Lung (tissue), 12 donors: ENCODE data around the gene PRKAA1. TPM values are rescaled to one million over a fixed set of nuclear protein-coding genes. Genes with fewer than 3 reads are reported as not detected.

Experiments
- ATAC-seq: fragments of 200-7000 bp; cut with Tn5 transposase; one replicate; pipeline ENCODE4 v1.9.1; 2020; ENCODE audit warnings: moderate number of reproducible peaks; ENCODE audit not compliant: insufficient read depth, low FRiP score
- DNase-seq, 3 donors: peaks; one replicate each; pipeline ENCODE4 v3.0.0-alpha.2; 2013 to 2017
- H3K27ac ChIP-seq, 2 donors: one replicate each; pipeline ENCODE4 v1.5.1; 2013; ENCODE audit warnings: mild to moderate bottlenecking in 2 of 2, moderate library complexity in 2 of 2, control low read depth in 1 of 2, inconsistent platforms in 1 of 2, low read depth in 1 of 2, low read length in 1 of 2
- H3K27me3 ChIP-seq, 3 donors: one replicate each; pipeline ENCODE4 v1.5.1; 2013; ENCODE audit warnings: low read length in 2 of 3; ENCODE audit not compliant: control insufficient read depth in 3 of 3, insufficient read depth in 3 of 3
- H3K36me3 ChIP-seq, 4 donors: one replicate each; pipeline ENCODE4 v1.5.1; 2013; ENCODE audit warnings: low read length in 4 of 4, mild to moderate bottlenecking in 1 of 4, moderate library complexity in 1 of 4; ENCODE audit not compliant: control insufficient read depth in 4 of 4, insufficient read depth in 4 of 4
- H3K4me1 ChIP-seq, 5 donors: one replicate each; pipeline ENCODE4 v1.5.1; 2013; ENCODE audit warnings: low read length in 5 of 5, mild to moderate bottlenecking in 2 of 5, moderate library complexity in 1 of 5; ENCODE audit not compliant: control insufficient read depth in 5 of 5, insufficient read depth in 5 of 5
- H3K4me3 ChIP-seq: one replicate; pipeline ENCODE4 v1.5.1; 2013; ENCODE audit warnings: mild to moderate bottlenecking, control low read depth, moderate library complexity
- H3K9ac ChIP-seq, 2 donors: one replicate each; pipeline ENCODE4 v1.5.1; 2013; ENCODE audit warnings: low read length in 2 of 2, control low read depth in 1 of 2; ENCODE audit not compliant: insufficient read depth in 1 of 2
- H3K9me3 ChIP-seq, 4 donors: one replicate each; pipeline ENCODE4 v1.5.1; 2013; ENCODE audit warnings: low read length in 3 of 4, mild to moderate bottlenecking in 1 of 4, moderate library complexity in 1 of 4; ENCODE audit not compliant: control insufficient read depth in 4 of 4, insufficient read depth in 3 of 4
- WGBS, 2 donors: extraction: QIAGEN DNeasy Blood & Tissue Kit; methylation state at CpG; one replicate each; pipeline ENCODE4 v1.1.7; 2013; 5-methylcytosine and 5-hydroxymethylcytosine counted together
- polyA plus RNA-seq, 2 donors: library from polyadenylated mRNA; stranded (reverse); fragments of 200-250 nt; gene quantifications; one replicate each; pipeline ENCODE4 v1.2.1, GENCODE V29; 2013
- total RNA-seq, 2 donors: library from RNA; depleted of rRNA in 1 of 2; stranded (reverse); fragments of >200 nt in 1 of 2; gene quantifications; one replicate each; pipeline ENCODE4 v1.2.1, GENCODE V29; 2014 to 2021
- TF ChIP-seq, protein P1 (sequence below): IDR thresholded peaks from 2 replicates; pipeline ENCODE4 v1.5.1; 2012; ENCODE audit warnings: mild to moderate bottlenecking; ENCODE audit errors: control extremely low read depth, extremely low read depth
- donor health status: control.
- donor health status: control.
- donor health status: Bipolar disorder and iron deficiency.
- donor health status: healthy.
- donor health status: DM: yes; HTN: yes; CAD: no.

PRKAA1 gene
- total and polyA plus RNA-seq, 4 donors = 24.5 to 113 (median 56.6) TPM

GRCh38 chr5:40833712-40834229 is 35.6 kb upstream of the PRKAA1 start:
- Histone ChIP-seq H3K9ac (peak overlapping the region; percentile 98 to 100), H3K36me3 (peaks cover 24 to 50% (median 34%) of the 10 kb centered on the region in 4 donors), H3K4me3 (peak overlapping the region; percentile 86), H3K27me3 (no peaks in the 10 kb centered on the region), H3K4me1 (peaks cover 0 to 30% (median 6%) of the 10 kb centered on the region in 5 donors), H3K9me3 (no peaks in the 10 kb centered on the region), H3K27ac (peak overlapping the region; percentile 66 to 93)
- 36 to 57% methylated on average over 13 of the region's 13 CpGs for WGBS, 2 donors
- TF ChIP-seq, protein P1, sequence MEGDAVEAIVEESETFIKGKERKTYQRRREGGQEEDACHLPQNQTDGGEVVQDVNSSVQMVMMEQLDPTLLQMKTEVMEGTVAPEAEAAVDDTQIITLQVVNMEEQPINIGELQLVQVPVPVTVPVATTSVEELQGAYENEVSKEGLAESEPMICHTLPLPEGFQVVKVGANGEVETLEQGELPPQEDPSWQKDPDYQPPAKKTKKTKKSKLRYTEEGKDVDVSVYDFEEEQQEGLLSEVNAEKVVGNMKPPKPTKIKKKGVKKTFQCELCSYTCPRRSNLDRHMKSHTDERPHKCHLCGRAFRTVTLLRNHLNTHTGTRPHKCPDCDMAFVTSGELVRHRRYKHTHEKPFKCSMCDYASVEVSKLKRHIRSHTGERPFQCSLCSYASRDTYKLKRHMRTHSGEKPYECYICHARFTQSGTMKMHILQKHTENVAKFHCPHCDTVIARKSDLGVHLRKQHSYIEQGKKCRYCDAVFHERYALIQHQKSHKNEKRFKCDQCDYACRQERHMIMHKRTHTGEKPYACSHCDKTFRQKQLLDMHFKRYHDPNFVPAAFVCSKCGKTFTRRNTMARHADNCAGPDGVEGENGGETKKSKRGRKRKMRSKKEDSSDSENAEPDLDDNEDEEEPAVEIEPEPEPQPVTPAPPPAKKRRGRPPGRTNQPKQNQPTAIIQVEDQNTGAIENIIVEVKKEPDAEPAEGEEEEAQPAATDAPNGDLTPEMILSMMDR = no peak
- ATAC-seq (no peak), DNase-seq (no peak)

DNA sequence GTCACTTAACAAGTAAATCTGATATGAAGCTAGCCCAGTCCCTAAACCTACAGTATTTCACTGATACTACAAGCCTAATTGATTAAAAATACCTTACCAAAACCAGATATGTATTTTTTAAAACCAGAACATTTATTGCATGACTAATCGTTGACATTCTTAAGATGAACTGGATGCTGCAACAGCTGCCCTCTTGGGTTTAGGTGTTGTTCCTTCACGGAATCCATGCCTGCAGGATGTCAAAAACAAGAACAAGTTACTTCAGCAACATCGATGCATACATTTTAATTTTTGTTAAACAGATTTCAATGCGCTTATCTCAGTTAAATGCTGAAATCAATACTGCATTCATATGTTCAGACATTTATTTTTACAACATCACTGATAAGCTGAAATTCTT is 34.2 kb upstream of the PRKAA1 start:
- H3K4me1 ChIP-seq = peaks cover 0 to 30% (median 6%) of the 10 kb centered on the region in 5 donors
- ATAC-seq (no peak), DNase-seq (no peak)
- H3K27me3 ChIP-seq = no peaks in the 10 kb centered on the region
- no peaks in the 10 kb centered on the region for H3K9me3 ChIP-seq
- H3K9ac ChIP-seq = no peak overlapping the region
- WGBS, 2 donors = 77 to 90% methylated on average over 4 of the region's 4 CpGs
- no peak overlapping the region for H3K4me3 ChIP-seq
- no peak overlapping the region for H3K27ac ChIP-seq
- TF ChIP-seq, protein P1 = no peak
- peaks cover 28 to 57% (median 41%) of the 10 kb centered on the region in 4 donors for H3K36me3 ChIP-seq

- H3K4me1 ChIP-seq = peaks cover 0 to 29% (median 6%) of the 10 kb centered on the region in 5 donors
- no peak overlapping the region for H3K4me3 ChIP-seq
- H3K27ac ChIP-seq = no peak overlapping the region
- ATAC-seq = no peak
- H3K27me3 ChIP-seq = no peaks in the 10 kb centered on the region
- TF ChIP-seq, protein P1 = no peak
- peaks cover 34 to 63% (median 48%) of the 10 kb centered on the region in 4 donors for H3K36me3 ChIP-seq
- no peak for DNase-seq
- no peaks in the 10 kb centered on the region for H3K9me3 ChIP-seq
- 58 to 83% methylated on average over 4 of the region's 4 CpGs for WGBS, 2 donors
- no peak overlapping the region for H3K9ac ChIP-seq
Observed at GRCh38 chr5:40831346-40832210, 33.4 kb upstream of the PRKAA1 start.
